ENCODE results near the gene DAB2IP. TPM values are rescaled to one million over a fixed set of nuclear protein-coding genes. Genes with fewer than 3 reads are reported as not detected.

The DAB2IP gene
- total and polyA plus RNA-seq, 2 donors (not counting 1 experiment from before 2014, with no cell fraction given), result 14.6 to 16.5 TPM

DNA sequence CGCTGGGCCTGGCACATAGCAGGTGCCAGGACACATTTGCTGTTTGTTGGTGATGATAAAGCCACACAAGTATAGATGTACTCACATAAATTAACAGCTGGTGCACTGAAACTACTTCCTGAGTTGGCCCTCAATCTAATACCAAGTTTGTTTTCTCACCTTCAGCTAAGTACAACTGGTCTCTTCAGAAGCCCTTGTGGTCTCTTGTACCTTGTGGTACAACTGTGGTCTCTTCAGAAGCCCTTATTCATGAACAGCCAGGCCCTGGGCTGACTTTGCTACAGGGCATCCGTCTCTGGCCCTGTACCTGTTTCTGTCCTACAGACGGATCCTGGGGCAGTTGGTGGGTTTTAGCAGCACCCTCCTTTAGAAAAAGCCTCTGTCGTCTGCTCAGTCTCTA, 81.5 kb downstream of the DAB2IP start:
- H3K9me3 ChIP-seq (ENCODE audit: control insufficient read depth, insufficient read depth, low read depth, low read length), result no peaks in the 10 kb centered on the region
- no peaks in the 10 kb centered on the region for H3K36me3 ChIP-seq (ENCODE audit: control insufficient read depth, insufficient read depth, low read length)
- DNase-seq (ENCODE audit: low read depth in 2 of 2), result no peak
- no peak overlapping the region for H2AFZ ChIP-seq (ENCODE audit: low read length)
- peaks cover 19% of the 10 kb centered on the region for H3K4me1 ChIP-seq (ENCODE audit: control insufficient read depth, extremely low read depth, insufficient read depth, low read length)
- H3K4me3 ChIP-seq (replicated peaks in 1 of 4; ENCODE audit: control extremely low read depth in 1 of 4, insufficient read depth in 1 of 4, low read depth in 3 of 4, low read length in 4 of 4), result no peak overlapping the region
- TF ChIP-seq EZH2 (IDR thresholded peaks at IDR 0.05; ENCODE audit: low read length, missing control alignments), result no peak
- TF ChIP-seq, protein P1, sequence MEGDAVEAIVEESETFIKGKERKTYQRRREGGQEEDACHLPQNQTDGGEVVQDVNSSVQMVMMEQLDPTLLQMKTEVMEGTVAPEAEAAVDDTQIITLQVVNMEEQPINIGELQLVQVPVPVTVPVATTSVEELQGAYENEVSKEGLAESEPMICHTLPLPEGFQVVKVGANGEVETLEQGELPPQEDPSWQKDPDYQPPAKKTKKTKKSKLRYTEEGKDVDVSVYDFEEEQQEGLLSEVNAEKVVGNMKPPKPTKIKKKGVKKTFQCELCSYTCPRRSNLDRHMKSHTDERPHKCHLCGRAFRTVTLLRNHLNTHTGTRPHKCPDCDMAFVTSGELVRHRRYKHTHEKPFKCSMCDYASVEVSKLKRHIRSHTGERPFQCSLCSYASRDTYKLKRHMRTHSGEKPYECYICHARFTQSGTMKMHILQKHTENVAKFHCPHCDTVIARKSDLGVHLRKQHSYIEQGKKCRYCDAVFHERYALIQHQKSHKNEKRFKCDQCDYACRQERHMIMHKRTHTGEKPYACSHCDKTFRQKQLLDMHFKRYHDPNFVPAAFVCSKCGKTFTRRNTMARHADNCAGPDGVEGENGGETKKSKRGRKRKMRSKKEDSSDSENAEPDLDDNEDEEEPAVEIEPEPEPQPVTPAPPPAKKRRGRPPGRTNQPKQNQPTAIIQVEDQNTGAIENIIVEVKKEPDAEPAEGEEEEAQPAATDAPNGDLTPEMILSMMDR (conservative IDR thresholded peaks at IDR 0.05 in 1 of 2, IDR thresholded peaks at IDR 0.05 in 1 of 2; ENCODE audit: low read depth in 1 of 2, low read length in 2 of 2), result no peak
- no peak overlapping the region for H3K4me2 ChIP-seq (ENCODE audit: extremely low read depth, insufficient read depth, low read length)
- H3K27ac ChIP-seq (ENCODE audit: insufficient read depth, low read length), result no peak overlapping the region
- H4K20me1 ChIP-seq (ENCODE audit: control insufficient read depth, extremely low read depth, insufficient read depth, low read length), result no peaks in the 10 kb centered on the region
- H3K27me3 ChIP-seq (ENCODE audit: control insufficient read depth, insufficient read depth, low read length), result no peaks in the 10 kb centered on the region
- no peak overlapping the region for H3K9ac ChIP-seq (ENCODE audit: insufficient read depth, low read length)
- no peaks in the 10 kb centered on the region for H3K79me2 ChIP-seq (ENCODE audit: control insufficient read depth, insufficient read depth, low read length)

DNA sequence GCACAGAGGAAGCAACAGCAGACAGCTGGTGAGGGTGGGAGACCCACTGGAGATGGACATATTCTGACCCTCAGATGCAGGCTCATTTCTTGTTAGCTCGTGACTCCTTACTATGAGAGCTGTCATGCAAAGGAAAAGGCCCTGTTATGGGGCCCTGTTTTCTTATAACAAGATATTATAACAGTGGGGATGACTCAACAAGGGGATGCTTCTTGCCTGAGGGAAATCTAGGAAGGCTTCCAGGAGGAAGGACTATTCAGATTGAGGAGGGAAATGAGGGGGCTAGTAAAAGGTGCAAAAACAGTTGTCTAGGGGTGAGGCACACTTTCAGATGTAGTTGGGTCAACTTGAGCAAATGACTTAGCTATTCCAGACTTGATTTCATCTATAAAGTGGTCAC, 83.0 kb downstream of the DAB2IP start:
- Histone ChIP-seq H3K9me3 (ENCODE audit: control insufficient read depth, insufficient read depth, low read depth, low read length) (no peaks in the 10 kb centered on the region), H3K27me3 (ENCODE audit: control insufficient read depth, insufficient read depth, low read length) (no peaks in the 10 kb centered on the region), H2AFZ (ENCODE audit: low read length) (no peak overlapping the region), H3K4me3 (replicated peaks in 1 of 4; ENCODE audit: control extremely low read depth in 1 of 4, insufficient read depth in 1 of 4, low read depth in 3 of 4, low read length in 4 of 4) (no peak overlapping the region), H3K4me2 (ENCODE audit: extremely low read depth, insufficient read depth, low read length) (no peak overlapping the region), H3K4me1 (ENCODE audit: control insufficient read depth, extremely low read depth, insufficient read depth, low read length) (peaks cover 26% of the 10 kb centered on the region), H3K36me3 (ENCODE audit: control insufficient read depth, insufficient read depth, low read length) (no peaks in the 10 kb centered on the region), H4K20me1 (ENCODE audit: control insufficient read depth, extremely low read depth, insufficient read depth, low read length) (no peaks in the 10 kb centered on the region), H3K27ac (ENCODE audit: insufficient read depth, low read length) (no peak overlapping the region), H3K79me2 (ENCODE audit: control insufficient read depth, insufficient read depth, low read length) (no peaks in the 10 kb centered on the region), H3K9ac (ENCODE audit: insufficient read depth, low read length) (no peak overlapping the region)
- no peak for TF ChIP-seq EZH2 (IDR thresholded peaks at IDR 0.05; ENCODE audit: low read length, missing control alignments)
- TF ChIP-seq, protein P1 (conservative IDR thresholded peaks at IDR 0.05 in 1 of 2, IDR thresholded peaks at IDR 0.05 in 1 of 2; ENCODE audit: low read depth in 1 of 2, low read length in 2 of 2), result no peak
- no peak for DNase-seq (ENCODE audit: low read depth in 2 of 2)

DNA sequence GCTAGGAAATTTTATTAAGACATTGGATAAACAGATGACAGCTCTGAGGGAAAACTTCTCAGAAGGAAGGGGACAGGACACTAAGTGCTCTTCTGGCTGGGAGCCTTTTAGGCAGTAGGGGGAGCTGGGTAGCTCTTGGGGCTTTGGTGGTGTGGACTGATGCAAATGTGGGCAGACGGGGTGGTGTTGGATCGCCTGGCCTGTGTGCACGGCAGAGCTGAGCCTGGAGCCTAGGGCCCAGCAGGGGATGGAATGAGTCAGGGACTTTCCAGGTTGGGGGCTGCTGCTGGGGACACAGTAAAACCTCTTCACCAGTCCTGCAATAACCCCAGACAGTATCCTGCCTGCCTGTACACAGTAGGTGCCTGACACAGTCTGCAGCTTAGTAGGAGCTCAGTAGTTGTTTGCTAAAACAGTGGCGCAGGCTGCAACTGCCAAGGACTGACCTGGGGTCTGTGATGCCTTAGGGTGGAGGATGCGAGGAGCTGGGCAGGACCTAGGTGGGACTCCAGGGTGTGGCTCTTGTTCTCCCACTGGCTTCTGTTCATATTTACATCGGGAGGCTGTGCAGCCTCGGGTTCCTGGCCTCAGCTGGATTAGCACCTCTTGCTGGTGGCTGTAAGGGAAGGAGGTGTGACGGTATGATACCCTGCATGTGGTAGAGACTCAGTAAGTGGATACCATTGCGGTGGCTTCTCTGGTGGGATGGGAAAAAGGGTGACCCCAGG, 83.8 kb downstream of the DAB2IP start:
- DNase-seq (ENCODE audit: low read depth in 2 of 2), result peak; percentile 69 to 72
- TF ChIP-seq, protein P1 (conservative IDR thresholded peaks at IDR 0.05 in 1 of 2, IDR thresholded peaks at IDR 0.05 in 1 of 2; ENCODE audit: low read depth in 1 of 2, low read length in 2 of 2), result peak; percentile 58 to 72
- no peak for TF ChIP-seq EZH2 (IDR thresholded peaks at IDR 0.05; ENCODE audit: low read length, missing control alignments)
- Histone ChIP-seq H3K4me1 (ENCODE audit: control insufficient read depth, extremely low read depth, insufficient read depth, low read length) (peaks cover 26% of the 10 kb centered on the region), H3K36me3 (ENCODE audit: control insufficient read depth, insufficient read depth, low read length) (no peaks in the 10 kb centered on the region), H4K20me1 (ENCODE audit: control insufficient read depth, extremely low read depth, insufficient read depth, low read length) (no peaks in the 10 kb centered on the region), H3K9ac (ENCODE audit: insufficient read depth, low read length) (no peak overlapping the region), H3K9me3 (ENCODE audit: control insufficient read depth, insufficient read depth, low read depth, low read length) (no peaks in the 10 kb centered on the region), H2AFZ (ENCODE audit: low read length) (no peak overlapping the region), H3K27me3 (ENCODE audit: control insufficient read depth, insufficient read depth, low read length) (no peaks in the 10 kb centered on the region), H3K27ac (ENCODE audit: insufficient read depth, low read length) (no peak overlapping the region), H3K79me2 (ENCODE audit: control insufficient read depth, insufficient read depth, low read length) (no peaks in the 10 kb centered on the region), H3K4me3 (replicated peaks in 1 of 4; ENCODE audit: control extremely low read depth in 1 of 4, insufficient read depth in 1 of 4, low read depth in 3 of 4, low read length in 4 of 4) (no peak overlapping the region), H3K4me2 (ENCODE audit: extremely low read depth, insufficient read depth, low read length) (peak overlapping the region; percentile 51)
